Esophagus squamous epithelium (tissue), 4 donors: ENCODE results near the gene PIGV.

Experiments used
- CTCF ChIP-seq, 6 experiments: fragments of 450-650 bp in 4 of 6; fragments of 200-600 bp in 2 of 6; sonication (generic) in 2 of 6; IDR thresholded peaks; one replicate each; pipeline ENCODE4 v1.5.1; 2016 to 2019; ENCODE audit warnings: antibody characterized with exemption in 6 of 6, mild to moderate bottlenecking in 4 of 6, moderate library complexity in 4 of 6
- POLR2A ChIP-seq, 4 donors: fragments of 450-650 bp; IDR thresholded peaks; one replicate each; pipeline ENCODE4 v1.6.1; 2017; ENCODE audit warnings: antibody characterized with exemption in 4 of 4, mild to moderate bottlenecking in 4 of 4, moderate library complexity in 3 of 4

- no peak for TF ChIP-seq CTCF (IDR thresholded peaks at IDR 0.05)
- TF ChIP-seq POLR2A (IDR thresholded peaks at IDR 0.05) = no peak
These were observed 27.1 kb downstream of the PIGV start for GRCh38 chr1:26814893-26815292.
